Measurements from ENCODE around the gene QSER1.

The QSER1 gene

DNA sequence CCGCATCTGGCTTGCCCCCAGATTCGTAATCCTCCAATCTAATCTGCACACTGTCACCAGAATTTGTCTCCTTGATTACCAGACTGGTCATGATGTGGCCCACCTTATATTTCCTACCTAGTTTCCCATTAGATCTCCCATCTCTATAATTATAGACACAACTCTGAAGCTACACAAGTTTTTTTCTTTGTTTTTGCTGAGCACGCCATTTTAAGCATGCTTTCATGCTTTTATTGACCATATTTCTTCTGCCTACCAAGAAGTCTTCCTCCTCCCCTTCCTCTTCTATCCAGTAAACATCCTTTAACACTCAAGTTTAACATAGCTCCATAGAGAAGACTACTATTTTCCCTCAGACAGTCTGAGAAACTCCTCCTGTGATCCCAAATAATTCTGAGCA lies 98.8 kb downstream of the QSER1 start:
- Histone ChIP-seq H3K9me2 (replicated peaks; ENCODE audit: control insufficient read depth, low read length) (no peaks in the 10 kb centered on the region), H3K4me1 (ENCODE audit: control insufficient read depth, low read length) (no peaks in the 10 kb centered on the region), H3K9me3 (ENCODE audit: control insufficient read depth, insufficient read depth, low read length) (peaks cover 17% of the 10 kb centered on the region), H3K36me3 (ENCODE audit: control insufficient read depth, low read length) (no peaks in the 10 kb centered on the region), H3K4me3 (ENCODE audit: low read length) (no peak overlapping the region), H3K79me2 (ENCODE audit: control insufficient read depth, low read length) (no peaks in the 10 kb centered on the region), H4K20me1 (ENCODE audit: control insufficient read depth, insufficient read depth, low read depth, low read length) (no peaks in the 10 kb centered on the region), H3K27ac (ENCODE audit: low read depth, low read length) (no peak overlapping the region), H3K27me3 (ENCODE audit: control insufficient read depth, low read length) (peaks cover 7% of the 10 kb centered on the region; the same call in 1 of the 2 replicates), H3F3A (ENCODE audit: control insufficient read depth, insufficient read depth) (no peaks in the 10 kb centered on the region), H3K4me2 (ENCODE audit: low read length) (no peak overlapping the region)
- TF ChIP-seq EZH2phosphoT487 (IDR thresholded peaks at IDR 0.05; ENCODE audit: borderline replicate concordance, low read length) = no peak
- TF ChIP-seq, protein P1, sequence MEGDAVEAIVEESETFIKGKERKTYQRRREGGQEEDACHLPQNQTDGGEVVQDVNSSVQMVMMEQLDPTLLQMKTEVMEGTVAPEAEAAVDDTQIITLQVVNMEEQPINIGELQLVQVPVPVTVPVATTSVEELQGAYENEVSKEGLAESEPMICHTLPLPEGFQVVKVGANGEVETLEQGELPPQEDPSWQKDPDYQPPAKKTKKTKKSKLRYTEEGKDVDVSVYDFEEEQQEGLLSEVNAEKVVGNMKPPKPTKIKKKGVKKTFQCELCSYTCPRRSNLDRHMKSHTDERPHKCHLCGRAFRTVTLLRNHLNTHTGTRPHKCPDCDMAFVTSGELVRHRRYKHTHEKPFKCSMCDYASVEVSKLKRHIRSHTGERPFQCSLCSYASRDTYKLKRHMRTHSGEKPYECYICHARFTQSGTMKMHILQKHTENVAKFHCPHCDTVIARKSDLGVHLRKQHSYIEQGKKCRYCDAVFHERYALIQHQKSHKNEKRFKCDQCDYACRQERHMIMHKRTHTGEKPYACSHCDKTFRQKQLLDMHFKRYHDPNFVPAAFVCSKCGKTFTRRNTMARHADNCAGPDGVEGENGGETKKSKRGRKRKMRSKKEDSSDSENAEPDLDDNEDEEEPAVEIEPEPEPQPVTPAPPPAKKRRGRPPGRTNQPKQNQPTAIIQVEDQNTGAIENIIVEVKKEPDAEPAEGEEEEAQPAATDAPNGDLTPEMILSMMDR (IDR thresholded peaks at IDR 0.05; ENCODE audit: low read depth, low read length, poor library complexity, severe bottlenecking) = no peak

DNA sequence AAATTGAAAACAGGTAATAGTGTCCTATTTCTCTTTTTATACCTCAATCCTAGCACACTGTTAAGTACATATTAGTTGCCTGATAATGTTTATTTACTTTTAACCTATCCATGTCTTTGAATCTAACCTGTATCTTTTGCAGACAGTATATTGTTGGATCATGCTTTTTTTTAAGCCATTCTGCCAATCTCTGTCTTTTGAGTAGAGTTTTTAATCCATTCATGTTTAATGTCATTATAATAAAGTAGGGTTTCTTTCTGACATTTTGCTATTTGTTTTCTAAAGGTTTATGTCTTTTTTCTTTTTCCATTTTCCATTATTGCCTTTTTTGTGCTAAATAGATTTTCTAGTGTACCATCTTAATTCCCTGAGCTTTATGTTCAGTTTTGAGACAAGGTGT lies 99.3 kb downstream of the QSER1 start:
- H3K9me2 ChIP-seq (replicated peaks; ENCODE audit: control insufficient read depth, low read length) = no peaks in the 10 kb centered on the region
- H3K27me3 ChIP-seq (ENCODE audit: control insufficient read depth, low read length) = peaks cover 11% of the 10 kb centered on the region; the same call in 1 of the 2 replicates
- no peaks in the 10 kb centered on the region for H3K79me2 ChIP-seq (ENCODE audit: control insufficient read depth, low read length)
- no peaks in the 10 kb centered on the region for H4K20me1 ChIP-seq (ENCODE audit: control insufficient read depth, insufficient read depth, low read depth, low read length)
- no peaks in the 10 kb centered on the region for H3K4me1 ChIP-seq (ENCODE audit: control insufficient read depth, low read length)
- no peaks in the 10 kb centered on the region for H3F3A ChIP-seq (ENCODE audit: control insufficient read depth, insufficient read depth)
- H3K4me2 ChIP-seq (ENCODE audit: low read length) = no peak overlapping the region
- H3K4me3 ChIP-seq (ENCODE audit: low read length) = no peak overlapping the region
- no peak overlapping the region for H3K27ac ChIP-seq (ENCODE audit: low read depth, low read length)
- no peak for TF ChIP-seq EZH2phosphoT487 (IDR thresholded peaks at IDR 0.05; ENCODE audit: borderline replicate concordance, low read length)
- TF ChIP-seq, protein P1 (IDR thresholded peaks at IDR 0.05; ENCODE audit: low read depth, low read length, poor library complexity, severe bottlenecking) = no peak
- H3K9me3 ChIP-seq (ENCODE audit: control insufficient read depth, insufficient read depth, low read length) = peaks cover 17% of the 10 kb centered on the region
- H3K36me3 ChIP-seq (ENCODE audit: control insufficient read depth, low read length) = no peaks in the 10 kb centered on the region

DNA sequence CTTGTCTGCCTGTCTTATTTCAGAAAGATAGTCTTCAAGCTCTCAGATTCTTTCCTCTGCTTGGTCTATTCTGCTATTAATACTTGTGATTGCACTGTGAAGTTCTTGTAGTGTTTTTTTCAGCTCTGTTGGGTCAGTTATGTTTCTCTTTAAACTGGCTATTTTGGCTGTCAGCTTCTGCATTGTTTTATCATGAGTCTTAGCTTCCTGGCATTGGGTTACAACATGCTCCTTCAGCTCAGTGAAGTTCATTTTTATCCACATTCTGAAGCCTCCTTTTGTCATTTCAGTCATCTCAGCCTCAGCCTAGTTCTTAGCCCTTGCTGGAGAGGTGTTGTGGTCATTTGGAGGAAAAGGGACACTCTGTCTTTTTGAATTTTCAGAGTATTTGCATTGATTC lies 107.6 kb downstream of the QSER1 start:
- no peak overlapping the region for H3K4me3 ChIP-seq (ENCODE audit: low read length)
- H3K9me2 ChIP-seq (replicated peaks; ENCODE audit: control insufficient read depth, low read length) = no peaks in the 10 kb centered on the region
- no peaks in the 10 kb centered on the region for H4K20me1 ChIP-seq (ENCODE audit: control insufficient read depth, insufficient read depth, low read depth, low read length)
- no peaks in the 10 kb centered on the region for H3K4me1 ChIP-seq (ENCODE audit: control insufficient read depth, low read length)
- no peaks in the 10 kb centered on the region for H3K9me3 ChIP-seq (ENCODE audit: control insufficient read depth, insufficient read depth, low read length)
- no peaks in the 10 kb centered on the region for H3K36me3 ChIP-seq (ENCODE audit: control insufficient read depth, low read length)
- H3K79me2 ChIP-seq (ENCODE audit: control insufficient read depth, low read length) = no peaks in the 10 kb centered on the region
- H3F3A ChIP-seq (ENCODE audit: control insufficient read depth, insufficient read depth) = no peaks in the 10 kb centered on the region
- TF ChIP-seq, protein P1 (IDR thresholded peaks at IDR 0.05; ENCODE audit: low read depth, low read length, poor library complexity, severe bottlenecking) = no peak
- no peak for TF ChIP-seq EZH2phosphoT487 (IDR thresholded peaks at IDR 0.05; ENCODE audit: borderline replicate concordance, low read length)
- H3K27me3 ChIP-seq (ENCODE audit: control insufficient read depth, low read length) = 0 out of 2 replicates have a peak, but pooled peaks cover 4% of the 10 kb centered on the region
- no peak overlapping the region for H3K4me2 ChIP-seq (ENCODE audit: low read length)
- no peak overlapping the region for H3K27ac ChIP-seq (ENCODE audit: low read depth, low read length)
